ENCODE measurements around the gene CAMK2D. TPM values are rescaled to one million over a fixed set of nuclear protein-coding genes. Genes with fewer than 3 reads are reported as not detected.

Gene CAMK2D
- total RNA-seq, 1 experiment from 2014 or later = 22.1 TPM

DNA sequence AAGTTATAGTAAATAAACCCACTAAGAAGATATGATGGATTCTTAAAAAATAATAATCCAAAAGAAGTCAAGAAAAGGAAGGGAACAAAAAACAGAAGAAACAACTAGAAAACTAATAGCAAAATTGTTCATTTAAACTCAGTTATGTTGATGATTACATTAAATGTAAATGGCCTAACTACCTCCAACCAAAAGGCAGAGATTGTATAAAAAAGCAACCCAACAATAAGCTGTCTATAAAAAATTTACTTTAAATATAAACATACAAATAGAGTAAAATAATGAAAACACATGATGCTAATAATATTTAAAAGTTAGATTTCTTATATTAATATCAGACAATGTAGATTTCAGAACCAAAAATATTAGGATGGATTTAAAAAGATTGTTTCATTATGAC lies 340.6 kb downstream of the CAMK2D start:
- Mint-ChIP-seq H3K4me3 (ENCODE audit: low read depth, unreplicated experiment) (no peak overlapping the region), H3K9me3 (ENCODE audit: low read depth, unreplicated experiment) (peaks cover 9% of the 10 kb centered on the region), H3K36me3 (ENCODE audit: insufficient read depth, unreplicated experiment) (no peaks in the 10 kb centered on the region), H3K27ac (ENCODE audit: unreplicated experiment) (no peak overlapping the region), H3K4me1 (ENCODE audit: low read depth, unreplicated experiment) (no peaks in the 10 kb centered on the region), H3K27me3 (ENCODE audit: unreplicated experiment) (no peaks in the 10 kb centered on the region)
- BruUV-seq (replicated peaks) = no TSS peak
- CTCF ChIA-PET = no interaction called here
- no peak for DNase-seq
- intact Hi-C loops (cut with micrococcal nuclease; ENCODE audit: unreplicated experiment) = no loop called here
- TF ChIP-seq, protein P1, sequence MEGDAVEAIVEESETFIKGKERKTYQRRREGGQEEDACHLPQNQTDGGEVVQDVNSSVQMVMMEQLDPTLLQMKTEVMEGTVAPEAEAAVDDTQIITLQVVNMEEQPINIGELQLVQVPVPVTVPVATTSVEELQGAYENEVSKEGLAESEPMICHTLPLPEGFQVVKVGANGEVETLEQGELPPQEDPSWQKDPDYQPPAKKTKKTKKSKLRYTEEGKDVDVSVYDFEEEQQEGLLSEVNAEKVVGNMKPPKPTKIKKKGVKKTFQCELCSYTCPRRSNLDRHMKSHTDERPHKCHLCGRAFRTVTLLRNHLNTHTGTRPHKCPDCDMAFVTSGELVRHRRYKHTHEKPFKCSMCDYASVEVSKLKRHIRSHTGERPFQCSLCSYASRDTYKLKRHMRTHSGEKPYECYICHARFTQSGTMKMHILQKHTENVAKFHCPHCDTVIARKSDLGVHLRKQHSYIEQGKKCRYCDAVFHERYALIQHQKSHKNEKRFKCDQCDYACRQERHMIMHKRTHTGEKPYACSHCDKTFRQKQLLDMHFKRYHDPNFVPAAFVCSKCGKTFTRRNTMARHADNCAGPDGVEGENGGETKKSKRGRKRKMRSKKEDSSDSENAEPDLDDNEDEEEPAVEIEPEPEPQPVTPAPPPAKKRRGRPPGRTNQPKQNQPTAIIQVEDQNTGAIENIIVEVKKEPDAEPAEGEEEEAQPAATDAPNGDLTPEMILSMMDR (IDR thresholded peaks at IDR 0.05; ENCODE audit: unreplicated experiment) = no peak

- no peak for DNase-seq
- Mint-ChIP-seq H3K4me1 (ENCODE audit: low read depth, unreplicated experiment) (no peaks in the 10 kb centered on the region), H3K36me3 (ENCODE audit: insufficient read depth, unreplicated experiment) (no peaks in the 10 kb centered on the region), H3K4me3 (ENCODE audit: low read depth, unreplicated experiment) (no peak overlapping the region), H3K27me3 (ENCODE audit: unreplicated experiment) (no peaks in the 10 kb centered on the region), H3K27ac (ENCODE audit: unreplicated experiment) (no peak overlapping the region), H3K9me3 (ENCODE audit: low read depth, unreplicated experiment) (peaks cover 9% of the 10 kb centered on the region)
- intact Hi-C loops (cut with micrococcal nuclease; ENCODE audit: unreplicated experiment) = loop anchor here (10.0 kb wide), 1 partner anchor 45 kb away; no protein-coding TSS in a partner anchor
- CTCF ChIA-PET = no interaction called here
- no TSS peak for BruUV-seq (replicated peaks)
- TF ChIP-seq, protein P1 (IDR thresholded peaks at IDR 0.05; ENCODE audit: unreplicated experiment) = no peak
These were observed 341.9 kb downstream of the CAMK2D start for GRCh38 chr4:113419631-113420030.

DNA sequence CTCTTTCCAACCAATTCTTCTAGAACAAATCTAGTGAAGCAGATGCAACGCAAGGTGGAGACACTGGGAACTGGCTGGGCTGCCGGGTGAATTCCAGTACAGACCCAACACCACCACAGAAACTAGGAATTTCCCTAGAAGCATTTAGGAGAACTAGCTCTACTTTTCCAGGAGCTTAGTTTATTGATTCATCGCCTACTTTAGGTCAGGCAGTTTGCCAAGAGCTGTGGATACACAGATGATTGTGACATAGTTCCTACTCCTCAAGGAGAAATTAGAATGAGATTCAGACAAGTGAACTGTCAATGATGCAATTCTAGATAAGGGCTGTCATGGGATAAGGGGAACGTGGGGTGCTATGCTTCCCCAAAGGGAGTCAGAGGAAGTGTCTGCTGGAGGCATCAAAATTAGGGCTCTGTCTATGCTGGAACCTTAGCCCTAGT lies 350.0 kb downstream of the CAMK2D start:
- intact Hi-C loops (cut with micrococcal nuclease; ENCODE audit: unreplicated experiment) = loop anchor here (5.0 to 10.0 kb wide), 2 partner anchors 53 to 351 kb away; partner anchors contain the start of gene CAMK2D
- Mint-ChIP-seq H3K36me3 (ENCODE audit: insufficient read depth, unreplicated experiment) (no peaks in the 10 kb centered on the region), H3K27ac (ENCODE audit: unreplicated experiment) (peak overlapping the region; percentile 31), H3K4me3 (ENCODE audit: low read depth, unreplicated experiment) (no peak overlapping the region), H3K4me1 (ENCODE audit: low read depth, unreplicated experiment) (no peaks in the 10 kb centered on the region), H3K9me3 (ENCODE audit: low read depth, unreplicated experiment) (no peaks in the 10 kb centered on the region), H3K27me3 (ENCODE audit: unreplicated experiment) (no peaks in the 10 kb centered on the region)
- BruUV-seq (replicated peaks) = no TSS peak
- peak; percentile 31 for DNase-seq
- TF ChIP-seq, protein P1 (IDR thresholded peaks at IDR 0.05; ENCODE audit: unreplicated experiment) = no peak
- CTCF ChIA-PET = interaction anchor here (0.9 to 1.4 kb wide), 3 partner anchors 17 to 136 kb away, joined by 3 to 6 read pairs (median 4); no protein-coding TSS in a partner anchor

DNA sequence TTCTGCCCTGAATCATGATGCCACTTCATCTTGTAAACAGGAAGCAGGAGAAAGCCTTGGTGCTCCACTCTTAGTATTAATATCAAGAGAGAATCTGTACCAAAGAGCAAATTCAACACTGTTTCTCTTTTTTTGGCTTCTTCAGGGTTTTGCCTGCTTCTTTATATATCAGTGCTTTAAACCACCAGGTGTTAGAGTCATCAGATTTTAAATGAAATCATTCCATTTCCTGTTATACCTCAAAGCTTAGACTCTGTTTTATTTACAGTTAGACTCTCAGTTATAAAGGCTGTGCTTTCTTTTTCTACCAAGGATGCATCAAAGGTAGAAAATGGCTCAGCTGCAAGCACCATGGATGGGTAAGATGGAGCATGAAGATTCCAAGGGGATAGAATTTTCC lies 350.9 kb downstream of the CAMK2D start:
- TF ChIP-seq, protein P1 (IDR thresholded peaks at IDR 0.05; ENCODE audit: unreplicated experiment) = no peak
- Mint-ChIP-seq H3K4me1 (ENCODE audit: low read depth, unreplicated experiment) (no peaks in the 10 kb centered on the region), H3K36me3 (ENCODE audit: insufficient read depth, unreplicated experiment) (no peaks in the 10 kb centered on the region), H3K27ac (ENCODE audit: unreplicated experiment) (no peak overlapping the region), H3K27me3 (ENCODE audit: unreplicated experiment) (no peaks in the 10 kb centered on the region), H3K4me3 (ENCODE audit: low read depth, unreplicated experiment) (no peak overlapping the region), H3K9me3 (ENCODE audit: low read depth, unreplicated experiment) (no peaks in the 10 kb centered on the region)
- DNase-seq = no peak
- BruUV-seq (replicated peaks) = no TSS peak
- CTCF ChIA-PET = interaction anchor here (1.2 to 1.4 kb wide), 2 partner anchors 57 to 137 kb away, joined by 4 to 6 read pairs; no protein-coding TSS in a partner anchor
- intact Hi-C loops (cut with micrococcal nuclease; ENCODE audit: unreplicated experiment) = loop anchor here (5.0 to 10.0 kb wide), 2 partner anchors 54 to 352 kb away; partner anchors contain the start of gene CAMK2D

Data from Calu3 (cell line).